HG03066 (cell line): ENCODE results near the gene DES.

Source experiments
- ATAC-seq: cut with Tn5 transposase; IDR thresholded peaks from one replicate; pipeline ENCODE4 v1.9.1; 2021; ENCODE audit warnings: low read depth; ENCODE audit not compliant: unreplicated experiment

Gene DES

DNA sequence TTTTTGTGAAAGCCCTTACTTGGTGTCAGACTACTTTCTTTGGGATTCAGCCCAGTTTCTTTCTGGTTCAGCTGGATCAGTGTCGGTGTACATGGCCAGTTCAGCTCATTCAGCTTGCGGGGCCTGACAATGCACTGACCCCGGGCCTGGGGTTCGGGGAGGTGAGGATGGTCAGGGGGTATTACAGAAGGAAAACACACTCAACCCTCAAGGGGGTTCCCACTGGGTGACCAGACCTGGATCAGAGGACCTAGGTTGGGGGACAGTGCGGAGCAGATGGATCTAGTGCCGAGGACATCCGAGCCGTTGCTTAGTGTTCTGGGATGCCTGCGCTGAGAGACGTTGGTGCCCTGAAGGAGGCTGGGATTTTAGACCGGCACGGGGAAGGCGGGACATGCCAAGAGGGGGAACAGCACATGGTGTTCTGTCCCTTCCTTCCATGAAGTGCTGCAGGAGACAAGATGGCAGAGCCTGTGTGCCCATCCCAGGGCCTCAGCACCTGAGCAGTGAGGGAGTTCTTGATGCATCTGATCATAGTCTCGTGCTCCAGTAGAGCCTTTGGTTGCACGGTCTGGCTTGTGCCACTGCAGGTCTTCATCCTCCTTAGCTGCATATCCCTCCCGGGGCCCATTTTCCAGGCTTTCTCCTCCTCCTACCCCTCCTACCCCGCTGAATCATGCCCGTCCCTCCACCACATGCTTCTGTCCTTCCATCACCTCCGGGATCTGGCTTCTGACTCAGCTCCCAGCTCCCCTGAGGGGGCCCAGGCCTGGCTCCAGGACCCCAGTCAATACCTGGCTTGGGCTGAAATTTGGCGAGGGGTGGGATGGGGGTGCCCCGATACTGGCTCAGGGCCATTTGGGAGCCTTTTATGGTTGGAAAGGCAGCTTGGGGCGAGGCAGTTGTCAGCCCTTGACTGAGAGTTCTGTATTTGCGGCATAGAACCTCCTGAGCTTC lies 34.5 kb downstream of the DES start:
- no peak for ATAC-seq

DNA sequence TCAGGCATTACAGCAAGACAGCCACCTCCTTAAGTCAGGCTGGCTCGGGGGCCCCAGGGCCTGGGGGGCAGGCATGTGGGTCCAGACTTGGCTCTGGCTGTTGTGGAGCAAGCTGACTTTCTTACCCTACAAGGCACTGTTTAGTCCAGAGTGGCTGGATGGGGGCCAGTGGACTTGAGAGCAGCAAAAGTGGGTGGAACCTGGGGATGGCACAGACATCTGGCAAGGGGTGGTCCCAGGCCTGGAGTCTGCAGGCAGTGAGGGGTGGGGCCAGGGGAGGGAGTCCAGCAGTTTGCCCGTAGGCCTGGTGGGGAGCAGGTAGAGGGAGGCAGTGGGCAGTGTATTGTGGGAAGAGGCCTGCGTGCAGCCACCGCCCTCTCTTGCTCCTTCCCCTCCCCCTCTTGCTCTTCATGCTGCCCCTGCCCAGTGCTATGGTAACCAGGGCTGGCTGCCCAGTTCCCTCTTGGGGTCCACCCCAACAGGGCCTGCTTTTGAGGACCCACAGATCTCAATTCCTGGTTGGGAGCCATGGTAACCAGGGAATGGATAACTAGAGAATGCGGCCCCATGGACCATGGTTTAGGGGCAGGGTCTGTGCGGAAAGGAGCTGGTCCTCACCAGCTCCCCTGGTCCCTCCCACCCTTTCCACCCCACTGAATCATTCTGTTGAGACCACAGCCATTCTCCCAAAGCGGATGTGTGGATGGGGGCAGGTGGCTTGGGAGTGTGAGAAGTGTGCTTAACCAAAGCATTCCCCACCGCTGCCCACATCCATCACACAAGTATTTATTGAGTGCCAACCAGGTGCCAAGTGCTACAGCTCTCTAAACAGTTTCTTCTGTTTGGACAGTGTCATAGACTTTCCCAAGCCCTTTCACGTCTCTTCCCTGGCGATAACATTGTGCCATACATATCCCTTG lies 35.8 kb downstream of the DES start:
- ATAC-seq, result no peak

GRCh38 chr2:219455581-219455980 lies 37.4 kb downstream of the DES start:
- no peak for ATAC-seq

DNA sequence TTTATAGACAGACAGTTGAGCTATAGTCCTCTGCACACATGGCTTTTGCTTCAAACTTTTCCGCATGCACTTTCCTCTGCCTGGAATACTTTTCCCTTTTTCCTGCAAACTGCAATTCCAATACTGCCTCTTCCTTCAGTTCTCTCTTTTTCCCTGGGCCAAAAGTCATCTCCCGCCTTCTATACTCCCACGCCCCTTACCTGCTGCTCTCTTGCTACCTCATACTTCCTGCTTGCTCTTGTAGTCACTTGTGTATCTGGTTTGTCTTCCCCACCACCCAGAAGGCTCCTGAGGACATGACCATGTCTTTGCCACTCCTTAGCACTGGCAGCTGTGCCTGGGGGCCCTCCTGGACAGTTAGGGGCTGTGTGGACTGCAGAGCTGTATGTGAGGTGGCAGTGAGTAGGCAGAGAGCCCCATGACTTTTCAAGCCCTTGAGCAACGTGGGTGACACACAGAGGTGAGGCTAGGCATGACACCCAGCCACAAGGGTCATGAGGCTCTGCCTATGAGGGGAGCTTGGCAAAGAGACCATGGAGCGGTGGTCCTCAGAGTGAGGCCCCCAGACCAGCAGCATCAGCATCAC lies 39.7 kb downstream of the DES start:
- ATAC-seq, result no peak

GRCh38 chr2:219458996-219459395 lies 40.8 kb downstream of the DES start:
- no peak for ATAC-seq

DNA sequence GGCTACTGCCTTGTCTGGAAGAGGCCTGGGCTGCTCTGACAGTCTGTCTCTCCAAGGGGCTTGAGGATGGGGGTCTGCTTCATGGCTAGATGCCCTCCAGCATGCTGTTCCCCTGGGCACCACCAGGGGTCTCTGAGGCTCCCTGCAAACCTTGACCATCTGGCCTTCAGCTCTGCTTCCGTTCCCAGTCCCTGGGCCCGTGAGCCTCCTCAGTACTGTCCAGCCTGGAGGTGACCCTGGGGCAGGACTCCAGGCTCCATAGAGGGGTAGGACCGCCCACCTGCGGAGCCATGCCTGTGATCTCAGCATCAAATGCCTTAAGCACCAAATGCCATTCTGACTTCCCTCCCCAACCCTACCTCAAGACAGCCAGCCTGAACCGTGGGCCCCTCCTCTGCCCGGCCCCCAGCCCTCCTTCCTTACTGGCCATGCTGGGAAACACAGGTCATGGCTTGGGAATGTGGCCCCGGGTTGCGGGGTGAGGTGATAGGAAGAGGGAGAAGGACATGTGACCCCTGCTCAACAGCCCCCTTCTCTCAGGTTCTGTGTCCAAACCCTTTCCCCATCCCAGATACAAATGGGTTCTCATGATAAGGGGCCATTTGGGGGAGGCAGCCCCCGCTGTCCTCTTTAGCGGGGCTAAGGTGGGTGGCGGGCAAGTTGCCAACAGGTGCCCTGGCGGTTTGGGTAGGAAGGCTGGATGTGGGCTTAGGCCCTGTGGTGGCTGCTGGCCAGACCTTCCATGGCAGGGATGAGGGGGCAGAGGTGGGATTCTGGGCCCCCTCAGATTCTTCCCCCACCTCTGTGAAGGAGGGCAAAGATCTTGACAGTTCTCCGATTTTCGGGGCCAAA lies 41.5 kb downstream of the DES start:
- peak; percentile 83 for ATAC-seq

DNA sequence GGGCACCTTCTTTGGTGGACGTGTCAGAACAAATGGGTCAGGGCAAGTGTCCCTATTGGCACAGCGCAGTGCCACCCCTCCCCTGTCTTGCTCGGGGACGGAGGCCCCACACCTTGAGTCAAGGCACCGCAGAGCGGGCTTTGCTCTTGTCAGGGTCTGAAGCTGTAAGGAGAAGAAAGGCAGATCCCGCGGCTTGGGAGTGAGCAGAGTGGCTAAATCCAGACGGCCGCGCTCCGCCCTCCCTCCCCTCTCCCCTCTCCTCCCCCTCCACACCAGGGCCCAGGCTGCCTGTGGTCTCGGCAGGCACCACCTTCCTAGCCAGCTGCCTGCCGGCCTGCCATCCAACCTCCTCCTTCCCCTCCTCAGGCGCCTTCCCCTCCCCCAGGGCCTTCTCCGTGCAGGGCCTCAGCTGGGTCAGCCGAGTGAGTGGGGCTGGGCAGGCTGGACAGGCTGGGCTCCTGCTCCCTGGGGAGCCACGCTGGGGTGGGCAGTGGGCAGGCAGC lies 42.3 kb downstream of the DES start:
- ATAC-seq, result no peak

DNA sequence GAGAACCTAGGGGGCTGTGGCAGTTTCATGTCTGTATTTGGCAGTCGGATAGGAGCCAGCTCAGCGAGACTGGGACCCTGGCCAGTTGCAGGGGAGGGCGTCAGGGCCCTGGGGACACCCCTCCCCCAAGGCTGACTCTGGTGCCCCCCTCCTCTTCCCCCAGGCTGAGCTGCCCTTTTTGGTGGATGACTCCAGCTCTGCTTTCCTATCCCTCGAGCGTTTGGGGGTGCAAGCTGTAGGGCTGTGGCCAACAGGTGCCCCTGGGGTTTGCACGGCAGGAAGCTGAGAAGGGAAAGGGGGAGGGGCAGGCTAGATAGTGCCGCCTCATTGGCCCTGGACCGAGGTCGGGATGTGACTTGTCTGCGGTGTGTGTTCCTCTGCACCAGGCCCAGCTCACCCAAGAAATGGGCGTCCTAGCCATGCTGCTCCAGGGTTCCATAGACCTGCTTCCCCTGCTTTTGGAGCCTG lies 42.9 kb downstream of the DES start:
- ATAC-seq, result no peak

DNA sequence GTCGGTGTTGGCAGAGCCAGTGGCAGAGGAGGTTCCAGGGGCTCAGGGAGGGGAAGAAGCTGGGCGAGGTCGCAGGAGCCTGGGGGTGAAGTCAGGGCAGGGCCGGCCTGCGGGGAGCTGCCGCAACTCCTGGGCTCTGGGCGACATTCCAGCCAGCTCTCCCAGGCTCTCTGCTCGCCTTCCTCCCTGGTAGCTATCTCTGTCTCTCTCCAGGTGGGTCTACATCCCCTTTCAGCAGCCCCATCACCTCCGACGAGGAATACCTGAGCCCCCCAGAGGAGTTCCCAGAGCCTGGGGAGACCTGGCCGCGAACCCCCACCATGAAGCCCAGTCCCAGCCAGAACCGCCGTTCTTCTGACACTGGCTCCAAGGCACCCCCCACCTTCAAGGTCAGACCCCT lies 43.5 kb downstream of the DES start:
- no peak for ATAC-seq

- ATAC-seq, result no peak
Observed at GRCh38 chr2:219462349-219462748, 44.2 kb downstream of the DES start.

GRCh38 chr2:219464286-219465032 lies 46.3 kb downstream of the DES start:
- no peak for ATAC-seq

- no peak for ATAC-seq
Observed at GRCh38 chr2:219465659-219466561, 47.7 kb downstream of the DES start.

DNA sequence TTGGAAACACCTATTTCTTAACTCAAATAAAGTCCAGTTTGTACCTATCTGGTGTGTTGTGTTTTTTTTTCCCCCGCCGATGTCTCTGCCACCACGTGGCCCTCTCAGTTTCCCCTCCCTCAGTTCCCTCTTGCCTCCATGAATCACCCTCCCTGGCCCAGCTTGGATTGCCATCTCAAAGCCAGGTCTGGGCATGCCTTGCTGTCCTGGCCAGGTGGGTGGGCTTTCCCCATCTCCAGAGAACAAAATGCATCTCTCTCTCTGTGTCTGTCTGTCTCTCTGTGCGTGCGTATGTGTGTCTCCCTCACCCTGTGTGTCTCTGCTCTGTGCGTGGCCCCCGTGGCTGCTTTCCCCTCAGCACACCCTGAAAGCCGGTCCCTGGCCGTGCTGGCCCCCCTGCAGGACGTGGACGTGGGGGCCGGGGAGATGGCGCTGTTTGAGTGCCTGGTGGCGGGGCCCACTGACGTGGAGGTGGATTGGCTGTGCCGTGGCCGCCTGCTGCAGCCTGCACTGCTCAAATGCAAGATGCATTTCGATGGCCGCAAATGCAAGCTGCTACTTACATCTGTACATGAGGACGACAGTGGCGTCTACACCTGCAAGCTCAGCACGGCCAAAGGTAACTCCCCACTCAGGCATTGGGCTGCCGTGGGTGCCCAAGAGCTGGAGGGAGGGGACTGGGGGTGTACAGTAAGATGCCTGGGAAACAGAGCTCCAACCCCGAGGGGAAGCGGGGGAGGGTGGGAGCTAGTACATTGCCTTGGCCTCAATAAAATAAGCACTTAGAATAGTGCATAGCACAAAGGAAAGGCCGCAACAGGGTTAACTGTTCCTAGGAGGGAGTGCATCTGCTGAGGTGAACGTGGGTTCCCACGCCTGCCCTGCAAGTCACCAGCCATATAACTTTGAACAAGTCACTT lies 48.9 kb downstream of the DES start:
- ATAC-seq, result no peak

- ATAC-seq, result no peak
Observed at GRCh38 chr2:219467736-219468075, 49.5 kb downstream of the DES start.

- ATAC-seq, result no peak
Observed at GRCh38 chr2:219468410-219469185, 50.4 kb downstream of the DES start.

DNA sequence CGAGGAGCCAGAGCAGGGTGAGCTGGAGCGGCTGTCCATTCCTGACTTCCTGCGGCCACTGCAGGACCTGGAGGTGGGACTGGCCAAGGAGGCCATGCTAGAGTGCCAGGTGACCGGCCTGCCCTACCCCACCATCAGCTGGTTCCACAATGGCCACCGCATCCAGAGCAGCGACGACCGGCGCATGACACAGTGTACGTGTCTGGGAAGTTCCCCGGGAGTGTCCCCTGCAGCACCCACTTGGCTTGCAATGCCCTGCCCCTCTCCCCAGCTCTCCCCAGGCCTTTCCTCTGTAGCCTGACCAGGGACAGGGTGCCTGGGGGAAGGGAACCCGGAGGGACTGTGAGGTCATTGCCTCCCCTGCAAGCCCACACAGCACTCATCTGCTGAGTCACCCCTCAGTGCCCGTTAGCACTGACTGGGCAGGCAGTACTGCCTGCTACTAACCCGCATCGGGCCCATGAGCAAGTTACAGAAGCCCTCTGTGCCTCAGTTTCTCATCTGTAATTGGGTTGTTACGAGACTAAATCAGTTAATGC lies 51.1 kb downstream of the DES start:
- no peak for ATAC-seq
